ENCODE results near the gene LTBP4.
"Not testable (repeated sequence)": the region's sequence is repeated elsewhere in the genome, so short reads cannot be mapped to it uniquely, and the experiment has no call there.

LTBP4 gene

DNA sequence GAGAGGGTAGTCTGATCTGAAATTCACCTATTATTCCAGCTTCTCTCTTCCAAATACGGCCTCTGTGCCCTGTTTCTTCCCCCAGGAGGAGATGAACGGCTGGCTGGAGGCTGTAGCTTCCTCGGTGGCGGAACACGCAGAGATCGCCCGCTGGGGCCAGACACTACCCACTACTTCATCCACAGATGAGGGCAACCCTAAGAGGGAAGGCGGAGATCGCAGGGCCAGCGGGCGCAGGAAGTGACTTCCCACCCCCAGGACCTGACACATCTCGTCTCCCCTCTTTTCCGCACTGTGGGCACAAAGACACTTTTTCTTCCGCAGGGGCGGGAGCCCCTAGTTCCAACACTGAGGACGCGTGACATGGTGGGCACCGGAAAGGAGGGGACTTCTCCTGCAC is 25.8 kb upstream of the LTBP4 start:
- no peak for DNase-seq

GRCh38 chr19:40576151-40576584 is 25.0 kb upstream of the LTBP4 start:
- DNase-seq: no peak

GRCh38 chr19:40576585-40577451 is 24.4 kb upstream of the LTBP4 start, which contains the start of gene SHKBP1:
TSS of gene SHKBP1 (plus strand) at chr19:40576873. CDS start at chr19:40576900, 27 bp downstream.
- peak; percentile 95 for DNase-seq

DNA sequence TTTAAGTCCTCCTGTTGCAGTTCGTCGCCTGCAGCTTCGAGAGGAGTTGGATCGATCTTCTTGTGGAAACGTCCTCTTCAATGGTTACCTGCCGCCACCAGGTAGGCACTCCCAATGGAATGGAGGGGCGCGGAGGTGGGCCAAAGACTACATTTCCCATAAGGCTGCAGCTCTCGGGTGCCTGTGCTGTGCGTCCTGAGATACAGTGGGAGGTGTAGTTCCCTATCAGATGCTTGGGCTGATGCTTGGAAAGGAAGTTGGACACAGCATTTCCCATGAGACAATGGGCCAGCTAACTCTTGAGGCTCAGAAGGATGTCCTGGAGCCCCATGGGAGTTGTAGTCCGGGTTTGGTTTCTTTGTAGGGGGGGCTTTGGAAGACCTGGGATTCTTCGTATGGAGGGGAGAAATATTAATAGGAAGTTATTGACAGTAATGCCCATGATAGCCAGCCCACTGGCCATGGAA is 22.7 kb upstream of the LTBP4 start:
- DNase-seq: peak; percentile 24

GRCh38 chr19:40580619-40581018 is 20.6 kb upstream of the LTBP4 start:
- no peak for DNase-seq

- DNase-seq: no peak
These were observed 19.6 kb upstream of the LTBP4 start for GRCh38 chr19:40581531-40581930.

- no peak for DNase-seq
These were observed 18.7 kb upstream of the LTBP4 start for GRCh38 chr19:40582467-40582866.

DNA sequence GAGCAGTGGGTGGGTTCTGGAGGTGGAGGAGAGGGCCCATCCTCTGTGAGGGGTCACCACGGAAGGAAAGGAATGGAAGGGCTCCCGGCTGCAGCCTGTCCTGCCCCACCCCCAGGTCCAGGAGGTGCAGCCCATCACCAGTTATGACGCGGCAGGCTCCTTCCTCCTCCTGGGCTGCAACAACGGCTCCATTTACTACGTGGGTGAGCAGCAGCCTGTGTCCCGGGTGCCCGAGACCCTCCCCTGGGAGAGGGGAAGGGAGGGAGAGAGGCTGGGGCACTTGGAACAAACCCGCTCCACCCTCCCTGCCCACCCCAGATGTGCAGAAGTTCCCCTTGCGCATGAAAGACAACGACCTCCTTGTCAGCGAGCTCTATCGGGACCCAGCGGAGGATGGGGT is 17.9 kb upstream of the LTBP4 start:
- DNase-seq: no peak

- DNase-seq: peak; percentile 20
These were observed 17.2 kb upstream of the LTBP4 start for GRCh38 chr19:40584007-40584406.

GRCh38 chr19:40585241-40585981 is 15.8 kb upstream of the LTBP4 start:
- peak; percentile 76 for DNase-seq

- no peak for DNase-seq
These were observed 15.2 kb upstream of the LTBP4 start for GRCh38 chr19:40585982-40586422.

DNA sequence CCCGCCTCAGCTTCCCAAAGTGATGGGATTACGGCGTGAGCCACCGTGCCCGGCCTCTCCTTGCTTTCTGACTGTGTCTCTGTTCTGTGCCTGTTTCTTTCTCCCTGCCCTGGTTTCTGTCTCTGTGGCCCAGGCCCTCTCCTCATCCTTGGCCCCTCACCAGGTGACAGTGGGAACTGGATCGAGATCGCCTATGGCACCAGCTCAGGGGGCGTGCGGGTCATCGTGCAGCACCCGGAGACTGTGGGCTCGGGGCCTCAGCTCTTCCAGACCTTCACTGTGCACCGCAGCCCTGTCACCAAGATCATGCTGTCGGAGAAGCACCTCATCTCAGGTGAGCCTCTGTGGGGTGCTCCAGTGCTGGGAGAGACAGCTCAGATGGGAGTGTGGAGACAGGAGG is 14.6 kb upstream of the LTBP4 start:
- DNase-seq: no peak

GRCh38 chr19:40588110-40588854 is 12.9 kb upstream of the LTBP4 start:
- DNase-seq: peak; percentile 38

DNA sequence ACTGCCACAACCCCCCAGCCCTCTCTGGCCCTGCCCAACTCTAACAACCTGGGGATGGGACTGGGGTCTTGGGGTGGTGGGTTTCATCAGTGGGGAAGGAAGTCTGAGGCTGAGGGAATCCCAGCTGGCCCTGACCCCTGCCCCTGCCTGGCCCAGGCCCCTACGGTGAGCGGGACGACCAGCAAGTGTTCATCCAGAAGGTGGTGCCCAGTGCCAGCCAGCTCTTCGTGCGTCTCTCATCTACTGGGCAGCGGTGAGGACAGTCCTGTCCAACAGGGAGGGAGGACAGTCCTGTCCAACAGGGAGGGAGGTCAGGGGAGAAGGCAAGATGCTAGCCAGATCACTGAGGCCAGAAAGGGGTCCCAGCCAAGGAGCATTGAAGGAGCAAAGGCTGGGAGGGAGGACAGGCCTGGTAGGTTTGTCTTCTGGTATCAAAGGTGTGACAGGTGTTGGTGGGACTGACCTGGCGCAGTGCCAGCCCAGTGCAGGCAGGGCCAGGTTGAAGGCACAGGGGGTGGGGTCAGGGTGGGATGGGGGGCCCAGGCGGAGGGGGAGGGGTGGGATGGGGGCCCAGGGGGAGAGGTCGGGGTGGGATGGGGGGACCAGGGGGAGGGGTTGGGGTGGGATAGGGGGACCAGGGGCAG is 12.1 kb upstream of the LTBP4 start:
- DNase-seq: no peak

GRCh38 chr19:40589591-40590429 is 11.4 kb upstream of the LTBP4 start:
- no peak for DNase-seq

GRCh38 chr19:40590464-40591265 is 10.5 kb upstream of the LTBP4 start:
- no peak for DNase-seq

- not testable (repeated sequence) for DNase-seq
These were observed 9.4 kb upstream of the LTBP4 start for GRCh38 chr19:40591724-40592123.

GRCh38 chr19:40592170-40592569 is 9.0 kb upstream of the LTBP4 start:
- no peak for DNase-seq

- DNase-seq: no peak
These were observed 6.9 kb upstream of the LTBP4 start for GRCh38 chr19:40594255-40594654.

- peak; percentile 63 for DNase-seq
These were observed 6.5 kb upstream of the LTBP4 start for GRCh38 chr19:40594657-40595091.

All from fibroblast of skin of abdomen (primary cell).